B cell (primary cell): ENCODE results near the gene IL19. TPM values are rescaled to one million over a fixed set of nuclear protein-coding genes. Genes with fewer than 3 reads are reported as not detected.

Experiments
- ATAC-seq: fragments of 200-7000 bp; cut with Tn5 transposase; one replicate; pipeline ENCODE4 v1.10.0; 2021; ENCODE audit warnings: low read depth, mild to moderate bottlenecking, moderate number of reproducible peaks, moderate library complexity
- CTCF ChIA-PET: fragments of 350-600 bp; sonication (Branson Sonifier 250); formaldehyde crosslinking; loops from one replicate; lab custom pipeline; 2021; ENCODE audit warnings: antibody characterized with exemption, inconsistent platforms; lab: Charles Lee
- POLR2A ChIA-PET: fragments of 350-600 bp; sonication (Branson Sonifier 250); formaldehyde crosslinking; loops from one replicate; lab custom pipeline; 2021; ENCODE audit warnings: antibody characterized with exemption; lab: Charles Lee
- DNase-seq: peaks from one replicate; pipeline ENCODE4 v3.0.0; 2013
- H2AFZ ChIP-seq: 2 replicates; pipeline ENCODE4 v1.6.1; 2012; ENCODE audit warnings: mild to moderate bottlenecking, low read depth, low read length; ENCODE audit not compliant: insufficient read depth, poor library complexity, severe bottlenecking
- H3K27ac ChIP-seq, 2 donors: 1 replicate in 1 of 2; 2 replicates in 1 of 2; pipeline ENCODE4 v1.5.1; 2012 to 2013; ENCODE audit warnings: low read length in 2 of 2, mild to moderate bottlenecking in 2 of 2, moderate library complexity in 1 of 2
- H3K27me3 ChIP-seq, 4 experiments: fragments of 200-600 bp in 1 of 4; sonication (generic) in 1 of 4; replicated peaks in 1 of 4; 1 replicate in 2 of 4; 2 replicates in 2 of 4; pipeline versions ENCODE4 v1.6.1 to v1.7.0; 2013 to 2016; ENCODE audit warnings: low read length in 3 of 4, mild to moderate bottlenecking in 2 of 4, mixed read lengths in 1 of 4, moderate library complexity in 1 of 4; ENCODE audit not compliant: insufficient read depth in 4 of 4, control insufficient read depth in 3 of 4; ENCODE audit errors: control extremely low read depth in 1 of 4
- H3K36me3 ChIP-seq, 2 experiments: replicated peaks in 1 of 2; 1 replicate in 1 of 2; 2 replicates in 1 of 2; pipeline versions ENCODE4 v1.6.1 to v1.7.1; 2013; ENCODE audit warnings: low read length in 1 of 2; ENCODE audit not compliant: insufficient read depth in 2 of 2, control insufficient read depth in 1 of 2; ENCODE audit errors: control extremely low read depth in 1 of 2, extremely low read depth in 1 of 2
- H3K4me1 ChIP-seq, 2 donors: fragments of 200-600 bp in 1 of 2; sonication (generic) in 1 of 2; 1 replicate in 1 of 2; 2 replicates in 1 of 2; pipeline versions ENCODE4 v1.5.1 to v1.6.1; 2013 to 2017; ENCODE audit warnings: low read length in 2 of 2; ENCODE audit not compliant: control insufficient read depth in 2 of 2, insufficient read depth in 2 of 2
- H3K4me2 ChIP-seq: replicated peaks from 2 replicates; pipeline ENCODE3; 2012; ENCODE audit warnings: mild to moderate bottlenecking, low read depth, low read length; ENCODE audit not compliant: poor library complexity, severe bottlenecking
- H3K4me3 ChIP-seq, 5 experiments: fragments of 200-600 bp in 1 of 5; sonication (generic) in 1 of 5; 1 replicate in 3 of 5; 2 replicates in 2 of 5; pipeline versions ENCODE4 v1.5.1 to v1.7.0; 2011 to 2016; ENCODE audit warnings: low read length in 4 of 5, mild to moderate bottlenecking in 4 of 5, low read depth in 2 of 5, control low read depth in 1 of 5, moderate library complexity in 1 of 5; ENCODE audit not compliant: insufficient read depth in 1 of 5; ENCODE audit errors: control extremely low read depth in 1 of 5, extremely low read depth in 1 of 5
- H3K79me2 ChIP-seq: fragments of 200-600 bp; sonication (generic); one replicate; pipeline ENCODE4 v1.6.0; 2016; ENCODE audit warnings: low read length; ENCODE audit not compliant: control insufficient read depth, insufficient read depth
- H3K9ac ChIP-seq: fragments of 200-600 bp; sonication (generic); 2 replicates; pipeline ENCODE4 v1.6.1; 2017; ENCODE audit warnings: mild to moderate bottlenecking, low read length, moderate library complexity
- H3K9me3 ChIP-seq, 3 donors: one replicate each; pipeline versions ENCODE4 v1.6.1 to v1.7.1; 2013; ENCODE audit warnings: low read length in 2 of 3; ENCODE audit not compliant: control insufficient read depth in 2 of 3, insufficient read depth in 1 of 3; ENCODE audit errors: control extremely low read depth in 1 of 3
- H4K20me1 ChIP-seq: 2 replicates; pipeline ENCODE4 v1.6.0; 2012; ENCODE audit warnings: mild to moderate bottlenecking, low read length; ENCODE audit not compliant: insufficient read depth, control insufficient read depth, poor library complexity, severe bottlenecking
- H3K27ac Mint-ChIP-seq: one replicate; pipeline ENCODE4 v1.8.0; 2021; ENCODE audit warnings: mixed read lengths
- H3K27me3 Mint-ChIP-seq: one replicate; pipeline ENCODE4 v1.8.0; 2021; ENCODE audit warnings: mixed read lengths
- H3K4me1 Mint-ChIP-seq: one replicate; pipeline ENCODE4 v1.8.0; 2021; ENCODE audit warnings: mixed read lengths
- H3K4me3 Mint-ChIP-seq: one replicate; pipeline ENCODE4 v1.8.0; 2021; ENCODE audit warnings: mixed read lengths
- H3K9me3 Mint-ChIP-seq: one replicate; pipeline ENCODE4 v1.8.0; 2022; ENCODE audit warnings: mixed read lengths; ENCODE audit not compliant: insufficient read depth
- CTCF ChIP-seq: fragments of 200-600 bp; IDR thresholded peaks from one replicate; pipeline ENCODE4 v1.8.0; 2022; ENCODE audit warnings: antibody characterized with exemption, mild to moderate bottlenecking
- EZH2 ChIP-seq: IDR thresholded peaks from 2 replicates; pipeline ENCODE4 v1.6.1; 2012; ENCODE audit warnings: borderline replicate concordance, low read depth, mild to moderate bottlenecking, moderate library complexity, low read length; ENCODE audit not compliant: insufficient read depth, poor library complexity, severe bottlenecking
- WGBS: methylation state at CpG from one replicate; pipeline ENCODE4 v1.1.5; 2013; ENCODE audit warnings: missing lambda C conversion rate; ENCODE audit not compliant: insufficient coverage; 5-methylcytosine and 5-hydroxymethylcytosine counted together
- intact Hi-C: fragments of 100-400 bp; cut with micrococcal nuclease; formaldehyde crosslinking; loops from one replicate; pipeline ENCODE4 v1.10.0; 2022
- polyA plus RNA-seq: library from polyadenylated mRNA; depleted of rRNA; stranded (reverse); fragments of >200 nt; gene quantifications from 2 replicates; pipeline ENCODE4 v1.2.3, GENCODE V29; 2012
- total RNA-seq, 2 donors: library from RNA; stranded (reverse); fragments of 120-200 nt in 1 of 2; gene quantifications; 1 replicate in 1 of 2; 2 replicates in 1 of 2; pipeline versions ENCODE4 v1.2.3 to v1.2.4, GENCODE V29; 2013 to 2022

IL19 gene
- total and polyA plus RNA-seq, 2 donors (not counting 1 experiment from before 2014, with no cell fraction given), result 0.27 TPM; not detected in 1

DNA sequence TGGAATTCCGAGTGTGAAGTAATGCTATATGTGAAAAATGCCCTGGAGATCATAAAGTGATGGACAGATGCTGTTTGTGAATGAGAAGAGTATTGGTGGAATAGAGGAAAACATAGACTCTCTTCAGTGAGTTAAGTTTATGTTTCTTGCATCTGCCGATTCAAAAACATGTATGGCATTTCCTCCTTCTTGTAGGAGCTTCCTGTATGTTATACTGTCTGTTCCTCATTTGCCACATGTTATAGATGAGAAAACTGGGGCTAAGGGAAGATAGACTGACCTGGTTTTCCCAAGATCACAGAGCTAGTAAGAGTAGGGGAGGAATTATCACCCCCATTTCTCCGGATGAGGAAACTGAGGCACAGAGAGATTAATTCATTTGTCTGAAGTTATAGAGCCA, 53.8 kb downstream of the IL19 start:
- H3K27ac Mint-ChIP-seq, result peak overlapping the region; percentile 71
- peak; percentile 48 for DNase-seq
- peak overlapping the region; percentile 42 for H3K4me3 Mint-ChIP-seq
- no peaks in the 10 kb centered on the region for H3K9me3 Mint-ChIP-seq
- Histone ChIP-seq H3K27ac (peak overlapping the region; percentile 62 to 74), H3K36me3 (no peaks in the 10 kb centered on the region), H2AFZ (no peak overlapping the region), H3K4me3 (peak overlapping the region in 1 of 5 experiments; percentile 13), H4K20me1 (no peaks in the 10 kb centered on the region), H3K79me2 (peaks cover 8% of the 10 kb centered on the region), H3K4me2 (peak overlapping the region; percentile 65), H3K4me1 (peaks cover 37 to 45% of the 10 kb centered on the region in 2 donors), H3K9ac (peak overlapping the region; percentile 16), H3K9me3 (peaks cover 0 to 4% (median 0%) of the 10 kb centered on the region in 3 donors), H3K27me3 (no peaks in the 10 kb centered on the region)
- no CpG with 5 or more reads among the region's 3 CpGs for WGBS
- intact Hi-C loops, result no loop called here
- no peaks in the 10 kb centered on the region for H3K27me3 Mint-ChIP-seq
- CTCF ChIA-PET, result interaction anchor here (0.5 to 1.3 kb wide), 2 partner anchors 15 to 113 kb away, joined by 3 to 5 read pairs; no protein-coding TSS in a partner anchor
- H3K4me1 Mint-ChIP-seq, result peaks cover 46% of the 10 kb centered on the region
- POLR2A ChIA-PET, result interaction anchor here (0.6 kb wide), 1 partner anchor 609 kb away, joined by 3 read pairs; no protein-coding TSS in a partner anchor
- TF ChIP-seq EZH2 (no peak), CTCF (no peak)
- peak; percentile 51 for ATAC-seq

DNA sequence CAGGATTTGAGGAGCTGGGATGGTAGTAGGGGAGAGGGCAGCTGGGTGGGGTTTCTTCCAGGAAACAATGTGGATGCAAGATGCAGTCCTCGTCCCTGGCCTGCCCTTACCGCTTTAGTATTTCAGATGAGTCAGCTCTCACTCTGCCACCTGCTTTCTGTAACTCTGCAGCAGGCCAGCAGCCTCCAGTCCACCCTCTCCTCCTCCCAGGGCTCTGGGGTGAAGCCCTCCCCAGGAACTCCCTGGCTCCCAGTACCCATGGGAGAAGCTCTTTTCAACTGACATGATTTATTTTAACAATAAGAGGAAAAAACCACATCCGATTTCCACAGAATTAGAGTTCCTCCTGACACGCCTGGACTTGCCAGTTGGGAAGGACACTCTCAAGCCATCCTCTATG, 55.8 kb downstream of the IL19 start:
- Histone ChIP-seq H3K9me3 (peaks cover 0 to 4% (median 0%) of the 10 kb centered on the region in 3 donors), H3K27ac (no peak overlapping the region), H3K4me1 (peaks cover 45 to 60% of the 10 kb centered on the region in 2 donors), H3K4me2 (no peak overlapping the region), H4K20me1 (no peaks in the 10 kb centered on the region), H2AFZ (no peak overlapping the region), H3K4me3 (no peak overlapping the region), H3K27me3 (no peaks in the 10 kb centered on the region), H3K79me2 (peaks cover 8% of the 10 kb centered on the region), H3K36me3 (no peaks in the 10 kb centered on the region), H3K9ac (no peak overlapping the region)
- intact Hi-C loops, result no loop called here
- H3K9me3 Mint-ChIP-seq, result no peaks in the 10 kb centered on the region
- H3K4me3 Mint-ChIP-seq, result no peak overlapping the region
- TF ChIP-seq EZH2 (no peak), CTCF (no peak)
- no peak for ATAC-seq
- 67% methylated on average over 1 of the region's 4 CpGs for WGBS
- peaks cover 57% of the 10 kb centered on the region for H3K4me1 Mint-ChIP-seq
- ChIA-PET POLR2A (no interaction called here), CTCF (interaction anchor here (0.7 to 1.4 kb wide), 6 partner anchors 19 to 92 kb away, joined by 3 to 5 read pairs (median 3); no protein-coding TSS in a partner anchor)
- no peak for DNase-seq
- no peaks in the 10 kb centered on the region for H3K27me3 Mint-ChIP-seq
- no peak overlapping the region for H3K27ac Mint-ChIP-seq
